Measurements from ENCODE around the gene MAP3K5. TPM values are rescaled to one million over a fixed set of nuclear protein-coding genes. Genes with fewer than 3 reads are reported as not detected.

MAP3K5 gene
- total and polyA plus RNA-seq, 2 donors (not counting 3 experiments of a cell fraction or from before 2014, with no cell fraction given) = 1.5 to 7.0 TPM

- Histone ChIP-seq H3K4me1 (ENCODE audit: control insufficient read depth, extremely low read depth, insufficient read depth, low read length) (peaks cover 33% of the 10 kb centered on the region), H3K79me2 (ENCODE audit: control insufficient read depth, insufficient read depth, low read length) (no peaks in the 10 kb centered on the region), H3K27me3 (ENCODE audit: control insufficient read depth in 2 of 2, insufficient read depth in 2 of 2, low read length in 2 of 2) (no peaks in the 10 kb centered on the region), H3K4me2 (ENCODE audit: insufficient read depth, low read length) (no peak overlapping the region), H3K9me3 (replicated peaks; ENCODE audit: control insufficient read depth, insufficient read depth, low read length) (no peaks in the 10 kb centered on the region), H3K36me3 (ENCODE audit: control insufficient read depth in 2 of 2, extremely low read depth in 1 of 2, insufficient read depth in 2 of 2, low read length in 2 of 2) (no peaks in the 10 kb centered on the region), H3K27ac (ENCODE audit: insufficient read depth, low read depth, low read length) (no peak overlapping the region), H3K9ac (replicated peaks; ENCODE audit: extremely low read depth, insufficient read depth, low read length) (no peak overlapping the region), H3K4me3 (replicated peaks in 1 of 3; ENCODE audit: insufficient read depth in 1 of 3, low read depth in 1 of 3, low read length in 3 of 3) (no peak overlapping the region), H4K20me1 (replicated peaks; ENCODE audit: control insufficient read depth, extremely low read depth, insufficient read depth, low read length) (no peaks in the 10 kb centered on the region), H2AFZ (ENCODE audit: low read depth, low read length) (no peak overlapping the region), H3K9me1 (replicated peaks; ENCODE audit: control insufficient read depth, extremely low read depth, insufficient read depth, low read length) (no peaks in the 10 kb centered on the region)
- CTCF ChIA-PET = interaction anchor here (1.2 to 1.3 kb wide), 2 partner anchors 11 to 39 kb away, joined by 3 to 4 read pairs; no protein-coding TSS in a partner anchor
- intact Hi-C loops (cut with micrococcal nuclease) = no loop called here
- dilution Hi-C loops (cut with MboI; ENCODE audit: extremely low pct_ligation_motif_present, low sequenced_read_pairs) = no loop called here
- FAIRE-seq (no peak), DNase-seq (ENCODE audit: low read depth, low spot score) (peak; percentile 29)
- no peak for TF ChIP-seq FOS (IDR thresholded peaks at IDR 0.05; ENCODE audit: borderline replicate concordance, insufficient read depth, low read length)
- TF ChIP-seq POLR2A (IDR thresholded peaks at IDR 0.05; ENCODE audit: low read depth, low read length) = no peak
- TF ChIP-seq GATA2 (IDR thresholded peaks at IDR 0.05; ENCODE audit: insufficient read depth, insufficient read length, low read depth, low read length) = no peak
- TF ChIP-seq CTCF (IDR thresholded peaks at IDR 0.05; ENCODE audit: extremely low read depth in 1 of 2, insufficient read depth in 1 of 2, low read depth in 1 of 2, low read length in 2 of 2) = no peak
- TF ChIP-seq POLR2AphosphoS5 (IDR thresholded peaks at IDR 0.05; ENCODE audit: insufficient read depth, low read depth, low read length) = no peak
- TF ChIP-seq, protein P1, sequence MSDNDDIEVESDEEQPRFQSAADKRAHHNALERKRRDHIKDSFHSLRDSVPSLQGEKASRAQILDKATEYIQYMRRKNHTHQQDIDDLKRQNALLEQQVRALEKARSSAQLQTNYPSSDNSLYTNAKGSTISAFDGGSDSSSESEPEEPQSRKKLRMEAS (IDR thresholded peaks at IDR 0.05; ENCODE audit: insufficient read depth, insufficient read length) = no peak
- TF ChIP-seq JUN (IDR thresholded peaks at IDR 0.05; ENCODE audit: borderline replicate concordance, insufficient read depth, insufficient read length, low read depth) = no peak
- no peak for TF ChIP-seq MYC (IDR thresholded peaks at IDR 0.05; ENCODE audit: low read depth, low read length)
- TF ChIP-seq EZH2 (IDR thresholded peaks at IDR 0.05; ENCODE audit: borderline replicate concordance, low read depth, low read length, severe bottlenecking) = no peak
- POLR2A ChIA-PET = no interaction called here
- BruUV-seq (replicated peaks) = no TSS peak
These were observed 187.3 kb downstream of the MAP3K5 start for GRCh38 chr6:136604928-136605510.

Measured in endothelial cell of umbilical vein (primary cell).